B cell (primary cell): ENCODE measurements around the gene ITPKB. TPM values are rescaled to one million over a fixed set of nuclear protein-coding genes. Genes with fewer than 3 reads are reported as not detected.

ENCODE experiments used
- ATAC-seq: fragments of 200-7000 bp; cut with Tn5 transposase; one replicate; pipeline ENCODE4 v1.10.0; 2021; ENCODE audit warnings: low read depth, mild to moderate bottlenecking, moderate number of reproducible peaks, moderate library complexity
- CTCF ChIA-PET: fragments of 350-600 bp; sonication (Branson Sonifier 250); formaldehyde crosslinking; loops from one replicate; lab custom pipeline; 2021; ENCODE audit warnings: antibody characterized with exemption, inconsistent platforms; lab: Charles Lee
- POLR2A ChIA-PET: fragments of 350-600 bp; sonication (Branson Sonifier 250); formaldehyde crosslinking; loops from one replicate; lab custom pipeline; 2021; ENCODE audit warnings: antibody characterized with exemption; lab: Charles Lee
- DNase-seq: peaks from one replicate; pipeline ENCODE4 v3.0.0; 2013
- H2AFZ ChIP-seq: 2 replicates; pipeline ENCODE4 v1.6.1; 2012; ENCODE audit warnings: mild to moderate bottlenecking, low read depth, low read length; ENCODE audit not compliant: insufficient read depth, poor library complexity, severe bottlenecking
- H3K27ac ChIP-seq, 2 donors: 1 replicate in 1 of 2; 2 replicates in 1 of 2; pipeline ENCODE4 v1.5.1; 2012 to 2013; ENCODE audit warnings: low read length in 2 of 2, mild to moderate bottlenecking in 2 of 2, moderate library complexity in 1 of 2
- H3K27me3 ChIP-seq, 4 experiments: fragments of 200-600 bp in 1 of 4; sonication (generic) in 1 of 4; replicated peaks in 1 of 4; 1 replicate in 2 of 4; 2 replicates in 2 of 4; pipeline versions ENCODE4 v1.6.1 to v1.7.0; 2013 to 2016; ENCODE audit warnings: low read length in 3 of 4, mild to moderate bottlenecking in 2 of 4, mixed read lengths in 1 of 4, moderate library complexity in 1 of 4; ENCODE audit not compliant: insufficient read depth in 4 of 4, control insufficient read depth in 3 of 4; ENCODE audit errors: control extremely low read depth in 1 of 4
- H3K36me3 ChIP-seq, 2 experiments: replicated peaks in 1 of 2; 1 replicate in 1 of 2; 2 replicates in 1 of 2; pipeline versions ENCODE4 v1.6.1 to v1.7.1; 2013; ENCODE audit warnings: low read length in 1 of 2; ENCODE audit not compliant: insufficient read depth in 2 of 2, control insufficient read depth in 1 of 2; ENCODE audit errors: control extremely low read depth in 1 of 2, extremely low read depth in 1 of 2
- H3K4me1 ChIP-seq, 2 donors: fragments of 200-600 bp in 1 of 2; sonication (generic) in 1 of 2; 1 replicate in 1 of 2; 2 replicates in 1 of 2; pipeline versions ENCODE4 v1.5.1 to v1.6.1; 2013 to 2017; ENCODE audit warnings: low read length in 2 of 2; ENCODE audit not compliant: control insufficient read depth in 2 of 2, insufficient read depth in 2 of 2
- H3K4me2 ChIP-seq: replicated peaks from 2 replicates; pipeline ENCODE3; 2012; ENCODE audit warnings: mild to moderate bottlenecking, low read depth, low read length; ENCODE audit not compliant: poor library complexity, severe bottlenecking
- H3K4me3 ChIP-seq, 5 experiments: fragments of 200-600 bp in 1 of 5; sonication (generic) in 1 of 5; 1 replicate in 3 of 5; 2 replicates in 2 of 5; pipeline versions ENCODE4 v1.5.1 to v1.7.0; 2011 to 2016; ENCODE audit warnings: low read length in 4 of 5, mild to moderate bottlenecking in 4 of 5, low read depth in 2 of 5, control low read depth in 1 of 5, moderate library complexity in 1 of 5; ENCODE audit not compliant: insufficient read depth in 1 of 5; ENCODE audit errors: control extremely low read depth in 1 of 5, extremely low read depth in 1 of 5
- H3K79me2 ChIP-seq: fragments of 200-600 bp; sonication (generic); one replicate; pipeline ENCODE4 v1.6.0; 2016; ENCODE audit warnings: low read length; ENCODE audit not compliant: control insufficient read depth, insufficient read depth
- H3K9ac ChIP-seq: fragments of 200-600 bp; sonication (generic); 2 replicates; pipeline ENCODE4 v1.6.1; 2017; ENCODE audit warnings: mild to moderate bottlenecking, low read length, moderate library complexity
- H3K9me3 ChIP-seq, 3 donors: one replicate each; pipeline versions ENCODE4 v1.6.1 to v1.7.1; 2013; ENCODE audit warnings: low read length in 2 of 3; ENCODE audit not compliant: control insufficient read depth in 2 of 3, insufficient read depth in 1 of 3; ENCODE audit errors: control extremely low read depth in 1 of 3
- H4K20me1 ChIP-seq: 2 replicates; pipeline ENCODE4 v1.6.0; 2012; ENCODE audit warnings: mild to moderate bottlenecking, low read length; ENCODE audit not compliant: insufficient read depth, control insufficient read depth, poor library complexity, severe bottlenecking
- H3K27ac Mint-ChIP-seq: one replicate; pipeline ENCODE4 v1.8.0; 2021; ENCODE audit warnings: mixed read lengths
- H3K27me3 Mint-ChIP-seq: one replicate; pipeline ENCODE4 v1.8.0; 2021; ENCODE audit warnings: mixed read lengths
- H3K4me1 Mint-ChIP-seq: one replicate; pipeline ENCODE4 v1.8.0; 2021; ENCODE audit warnings: mixed read lengths
- H3K4me3 Mint-ChIP-seq: one replicate; pipeline ENCODE4 v1.8.0; 2021; ENCODE audit warnings: mixed read lengths
- H3K9me3 Mint-ChIP-seq: one replicate; pipeline ENCODE4 v1.8.0; 2022; ENCODE audit warnings: mixed read lengths; ENCODE audit not compliant: insufficient read depth
- CTCF ChIP-seq: fragments of 200-600 bp; IDR thresholded peaks from one replicate; pipeline ENCODE4 v1.8.0; 2022; ENCODE audit warnings: antibody characterized with exemption, mild to moderate bottlenecking
- EZH2 ChIP-seq: IDR thresholded peaks from 2 replicates; pipeline ENCODE4 v1.6.1; 2012; ENCODE audit warnings: borderline replicate concordance, low read depth, mild to moderate bottlenecking, moderate library complexity, low read length; ENCODE audit not compliant: insufficient read depth, poor library complexity, severe bottlenecking
- WGBS: methylation state at CpG from one replicate; pipeline ENCODE4 v1.1.5; 2013; ENCODE audit warnings: missing lambda C conversion rate; ENCODE audit not compliant: insufficient coverage; 5-methylcytosine and 5-hydroxymethylcytosine counted together
- intact Hi-C: fragments of 100-400 bp; cut with micrococcal nuclease; formaldehyde crosslinking; loops from one replicate; pipeline ENCODE4 v1.10.0; 2022
- polyA plus RNA-seq: library from polyadenylated mRNA; depleted of rRNA; stranded (reverse); fragments of >200 nt; gene quantifications from 2 replicates; pipeline ENCODE4 v1.2.3, GENCODE V29; 2012
- total RNA-seq, 2 donors: library from RNA; stranded (reverse); fragments of 120-200 nt in 1 of 2; gene quantifications; 1 replicate in 1 of 2; 2 replicates in 1 of 2; pipeline versions ENCODE4 v1.2.3 to v1.2.4, GENCODE V29; 2013 to 2022

The ITPKB gene
- total and polyA plus RNA-seq, 2 donors (not counting 1 experiment from before 2014, with no cell fraction given) = 21.8 to 93.5 TPM

DNA sequence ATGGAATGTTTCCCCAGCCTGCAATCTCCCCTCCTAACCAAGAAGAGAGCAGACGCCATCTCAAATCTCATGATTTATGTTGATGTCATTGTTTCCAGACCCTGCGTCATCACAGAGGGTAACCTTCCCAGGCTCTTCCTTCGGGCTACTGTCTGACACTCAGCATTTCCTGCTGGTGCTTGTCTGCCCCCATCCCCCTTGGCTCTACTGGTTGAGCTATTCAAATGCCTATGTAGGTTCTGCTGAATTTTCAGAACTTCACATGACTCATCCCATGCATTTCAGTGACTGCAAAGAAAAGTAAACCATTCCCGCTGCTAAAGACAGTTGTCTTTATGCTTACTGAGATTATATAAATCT lies 24.8 kb upstream of the ITPKB start:
- DNase-seq (no peak), ATAC-seq (no peak)
- Histone ChIP-seq H2AFZ (no peak overlapping the region), H3K27ac (no peak overlapping the region), H3K4me3 (no peak overlapping the region), H3K9me3 (no peaks in the 10 kb centered on the region), H4K20me1 (no peaks in the 10 kb centered on the region), H3K79me2 (no peaks in the 10 kb centered on the region), H3K27me3 (peaks cover 0 to 8% (median 4%) of the 10 kb centered on the region in 4 experiments), H3K36me3 (no peaks in the 10 kb centered on the region), H3K4me2 (no peak overlapping the region), H3K9ac (no peak overlapping the region), H3K4me1 (no peaks in the 10 kb centered on the region)
- TF ChIP-seq EZH2 (no peak), CTCF (no peak)
- H3K4me3 Mint-ChIP-seq = no peak overlapping the region
- WGBS = 56% methylated on average over 3 of the region's 4 CpGs
- no peak overlapping the region for H3K27ac Mint-ChIP-seq
- intact Hi-C loops = no loop called here
- CTCF ChIA-PET = interaction anchor here (1.6 kb wide), 1 partner anchor 18 kb away, joined by 4 read pairs; no protein-coding TSS in a partner anchor
- H3K27me3 Mint-ChIP-seq = peaks cover 24% of the 10 kb centered on the region
- H3K4me1 Mint-ChIP-seq = peaks cover 10% of the 10 kb centered on the region
- H3K9me3 Mint-ChIP-seq = no peaks in the 10 kb centered on the region
- POLR2A ChIA-PET = no interaction called here

DNA sequence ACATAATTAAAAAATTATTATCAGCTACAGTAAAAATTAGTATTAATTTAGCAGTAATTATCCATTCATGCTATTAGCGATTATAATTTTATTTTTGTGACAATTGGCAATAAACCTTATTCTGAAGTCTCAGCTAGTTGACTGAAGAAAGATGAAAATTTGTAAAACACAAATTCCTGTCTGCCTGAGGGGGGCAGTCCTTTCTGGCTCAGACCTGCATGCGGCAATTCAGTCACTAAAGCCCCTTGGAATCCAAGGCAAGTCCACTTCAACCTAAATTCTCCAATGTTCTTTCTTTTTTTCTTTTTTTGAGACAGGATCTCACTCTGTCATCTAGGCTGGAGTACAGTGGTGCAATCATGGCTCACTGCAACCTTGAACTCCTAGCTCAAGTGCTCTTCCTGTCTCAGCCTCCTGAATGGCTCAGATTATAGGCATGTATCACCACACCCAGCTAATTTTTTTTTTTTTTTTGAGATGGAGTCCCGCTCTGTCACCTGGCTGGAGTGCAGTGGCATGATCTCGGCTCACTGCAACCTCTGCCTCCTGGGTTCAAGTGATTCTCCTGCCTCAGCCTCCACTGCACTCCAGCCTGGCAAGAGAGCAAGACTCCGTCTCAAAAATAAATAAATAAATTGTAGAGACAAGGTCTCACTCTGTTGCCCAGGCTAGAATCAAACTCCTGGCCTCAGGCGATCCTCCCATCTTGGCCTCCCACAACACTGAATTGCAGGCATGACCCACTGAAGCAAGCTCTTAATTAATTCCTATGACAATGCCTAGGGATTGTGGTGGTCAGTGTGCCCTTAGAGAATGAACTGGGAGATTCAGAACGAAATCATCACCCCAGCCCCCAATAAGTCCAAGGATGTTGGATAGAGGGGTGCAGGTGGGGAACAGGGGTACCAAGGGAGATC lies 24.2 kb upstream of the ITPKB start:
- CTCF ChIA-PET = interaction anchor here (1.6 kb wide), 1 partner anchor 17 kb away, joined by 4 read pairs; no protein-coding TSS in a partner anchor
- Histone ChIP-seq H3K4me3 (no peak overlapping the region), H3K9ac (no peak overlapping the region), H3K4me2 (no peak overlapping the region), H3K9me3 (no peaks in the 10 kb centered on the region), H3K27me3 (peaks cover 0 to 8% (median 4%) of the 10 kb centered on the region in 4 experiments), H3K4me1 (no peaks in the 10 kb centered on the region), H3K27ac (no peak overlapping the region), H2AFZ (no peak overlapping the region), H3K36me3 (no peaks in the 10 kb centered on the region), H4K20me1 (no peaks in the 10 kb centered on the region), H3K79me2 (no peaks in the 10 kb centered on the region)
- H3K4me1 Mint-ChIP-seq = peaks cover 10% of the 10 kb centered on the region
- POLR2A ChIA-PET = no interaction called here
- TF ChIP-seq EZH2 = no peak
- no peak for TF ChIP-seq CTCF
- H3K9me3 Mint-ChIP-seq = no peaks in the 10 kb centered on the region
- WGBS = 94% methylated on average over 2 of the region's 7 CpGs
- H3K27ac Mint-ChIP-seq = no peak overlapping the region
- intact Hi-C loops = no loop called here
- peaks cover 24% of the 10 kb centered on the region for H3K27me3 Mint-ChIP-seq
- H3K4me3 Mint-ChIP-seq = no peak overlapping the region
- ATAC-seq (no peak), DNase-seq (no peak)
